DMS79 (cell line): ENCODE results near the gene ERC2.

ENCODE experiments used
- DNase-seq: peaks from one replicate; lab custom pipeline; 2025; lab: John Stamatoyannopoulos, UW

ERC2 gene

DNA sequence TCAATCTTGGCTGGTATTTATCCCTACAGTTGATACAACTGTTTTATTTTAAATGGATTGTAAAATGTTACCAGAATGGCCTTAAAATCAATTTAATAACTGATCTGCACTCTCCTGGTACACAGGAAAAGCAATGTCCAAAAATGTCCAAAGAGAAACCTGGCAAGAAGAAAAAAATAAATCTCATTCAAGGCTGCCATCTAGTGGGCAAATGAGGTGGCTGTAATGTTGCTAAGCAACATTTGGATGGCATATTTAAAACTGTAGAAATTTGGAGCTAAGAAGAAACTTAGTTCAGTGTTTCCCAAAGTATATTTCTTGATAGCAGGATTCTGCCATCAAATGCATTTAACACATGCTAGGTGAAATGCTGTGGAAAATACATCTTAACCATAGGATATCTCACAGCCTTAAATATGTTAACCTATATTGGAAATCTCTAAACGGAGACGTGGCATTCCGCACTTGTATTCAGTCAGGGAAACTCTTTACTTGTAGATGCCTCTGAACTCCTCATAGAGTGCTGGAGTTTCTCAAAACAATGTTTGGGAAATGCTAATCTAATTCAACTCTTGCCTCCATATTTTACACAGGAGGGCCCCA is 216.8 kb downstream of the ERC2 start:
- no peak for DNase-seq

DNA sequence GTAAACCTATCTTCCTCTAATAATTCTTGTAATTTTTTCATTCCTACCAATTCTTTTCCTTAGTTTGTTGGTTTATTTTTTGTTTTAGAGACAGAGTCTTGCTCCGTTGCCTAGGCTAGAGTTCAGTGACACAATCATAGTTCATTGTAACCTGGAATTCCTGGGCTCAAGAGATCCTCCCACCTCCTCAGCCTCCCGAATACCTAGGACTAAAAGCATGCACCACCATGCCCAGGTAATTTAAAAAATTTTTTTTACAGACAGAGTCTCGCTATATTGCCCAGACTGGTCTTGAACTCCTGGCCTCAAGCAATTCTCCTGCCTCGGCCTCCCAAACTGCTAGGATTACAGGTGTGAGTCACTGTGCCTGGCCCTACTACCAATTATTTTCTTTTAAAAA is 220.2 kb downstream of the ERC2 start:
- DNase-seq, result no peak

DNA sequence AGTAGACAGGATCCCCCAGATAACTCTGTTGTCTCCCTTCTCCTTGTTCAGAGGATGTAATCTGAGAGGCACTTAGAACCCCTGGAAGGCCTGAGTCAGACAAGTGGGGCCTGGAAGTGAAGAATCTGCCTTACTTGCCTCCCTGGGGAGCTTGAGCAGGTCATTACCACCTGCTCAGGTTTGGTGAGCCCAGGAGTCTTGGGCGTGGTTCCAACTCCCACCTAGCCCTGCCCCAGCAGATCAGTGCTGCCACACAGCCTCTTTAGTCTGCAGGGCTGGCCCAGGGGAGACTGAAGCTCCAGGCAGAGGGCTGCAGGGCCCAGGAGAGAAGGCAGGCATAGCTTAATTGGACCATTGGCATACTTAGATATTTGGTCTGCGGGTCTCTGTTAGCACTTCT is 230.0 kb downstream of the ERC2 start:
- peak; percentile 2 for DNase-seq

DNA sequence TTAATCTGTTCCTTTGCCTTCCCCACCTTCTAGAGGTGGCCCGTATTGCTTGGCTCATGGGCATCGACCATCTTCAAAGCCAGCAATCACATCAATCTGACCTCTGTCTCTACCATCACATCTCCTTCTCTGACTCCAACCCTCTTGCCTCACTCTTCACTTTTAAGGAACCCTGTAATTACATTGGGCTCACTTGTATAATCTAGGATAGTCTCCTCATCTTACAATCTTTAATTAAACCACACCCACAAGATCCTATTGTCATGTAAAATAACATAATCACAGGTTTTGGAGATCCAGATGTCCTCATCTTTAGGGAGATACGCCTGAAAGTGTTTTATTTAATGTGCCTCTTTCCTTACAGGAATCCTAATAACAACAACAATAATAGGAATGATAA is 234.5 kb downstream of the ERC2 start:
- no peak for DNase-seq

DNA sequence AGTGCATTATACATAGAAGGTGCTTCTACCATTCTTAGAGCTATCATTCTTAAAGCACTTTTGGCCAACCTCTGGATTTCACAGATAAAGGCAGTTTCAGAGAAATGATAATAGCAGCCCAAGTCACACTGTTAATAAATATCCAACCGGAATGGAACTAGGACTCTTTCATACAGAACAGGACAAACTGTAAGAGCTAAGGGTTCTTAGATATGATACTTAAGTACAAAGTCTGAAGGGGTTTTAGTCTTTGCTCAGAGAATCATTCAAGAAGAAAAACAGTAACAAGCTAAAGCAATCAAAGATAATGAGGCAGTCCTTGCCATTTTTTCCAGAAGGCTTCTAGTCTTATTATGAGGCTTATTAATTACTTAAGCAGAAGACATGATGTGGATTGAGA is 239.0 kb downstream of the ERC2 start:
- no peak for DNase-seq

DNA sequence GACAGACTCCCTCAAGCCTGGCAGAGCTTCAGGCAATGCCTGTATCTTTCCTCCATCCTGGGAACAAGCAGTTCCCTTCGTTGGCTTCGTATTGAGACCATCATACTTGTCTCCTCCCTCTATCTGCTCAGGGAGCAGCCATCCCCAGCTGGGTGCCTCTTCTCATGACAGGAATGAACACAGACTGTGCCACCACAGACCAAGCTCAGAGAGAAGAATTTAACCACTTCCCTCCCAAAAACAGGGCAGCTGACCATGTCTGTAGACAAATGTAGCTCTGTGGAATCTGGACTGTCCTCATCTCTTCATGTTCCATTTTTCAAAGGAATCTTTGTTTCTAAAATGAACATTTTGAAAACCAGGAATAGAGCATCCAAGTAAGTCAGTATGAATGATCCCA is 245.4 kb downstream of the ERC2 start:
- DNase-seq, result no peak

DNA sequence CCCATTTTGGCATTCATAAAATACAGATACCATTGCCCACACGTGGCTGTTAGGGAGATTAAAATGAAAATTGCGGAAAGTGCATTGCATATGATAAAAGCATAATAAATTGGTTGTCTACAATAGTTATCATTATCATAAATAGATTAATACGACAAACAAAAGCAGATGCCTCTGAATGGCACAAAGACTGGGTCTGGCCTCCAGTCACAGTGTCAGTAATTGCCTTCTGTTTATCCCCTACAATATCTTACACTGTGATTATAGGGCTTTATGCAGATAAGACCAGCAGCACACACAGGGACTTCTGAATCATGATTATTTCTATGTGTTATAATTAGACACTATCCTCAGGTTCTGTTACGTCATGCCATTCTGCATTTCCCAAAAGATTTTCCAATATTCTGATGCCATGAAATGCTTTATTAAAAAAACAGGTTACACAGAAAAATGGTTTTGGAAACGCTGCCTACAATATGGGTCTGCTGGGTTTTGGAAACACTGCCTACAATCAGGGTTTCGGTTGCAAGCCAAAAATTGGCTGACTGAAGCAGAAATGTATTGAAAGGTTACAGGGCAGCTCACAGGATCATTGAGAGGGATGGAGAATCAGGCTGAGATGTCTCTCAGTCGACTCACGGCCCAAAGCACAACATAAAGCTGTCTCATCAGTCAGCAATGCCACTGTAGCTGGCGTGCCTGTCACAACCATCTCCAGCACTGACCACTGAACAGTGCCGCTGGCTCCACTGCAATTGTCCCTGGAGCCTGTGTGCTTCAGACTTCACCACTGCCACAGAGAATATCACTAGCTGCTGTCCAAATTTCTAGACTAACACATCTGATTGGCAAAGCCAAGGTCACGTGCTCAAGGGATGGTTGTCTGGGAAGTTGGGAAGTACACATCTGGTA is 248.1 kb downstream of the ERC2 start:
- no peak for DNase-seq

DNA sequence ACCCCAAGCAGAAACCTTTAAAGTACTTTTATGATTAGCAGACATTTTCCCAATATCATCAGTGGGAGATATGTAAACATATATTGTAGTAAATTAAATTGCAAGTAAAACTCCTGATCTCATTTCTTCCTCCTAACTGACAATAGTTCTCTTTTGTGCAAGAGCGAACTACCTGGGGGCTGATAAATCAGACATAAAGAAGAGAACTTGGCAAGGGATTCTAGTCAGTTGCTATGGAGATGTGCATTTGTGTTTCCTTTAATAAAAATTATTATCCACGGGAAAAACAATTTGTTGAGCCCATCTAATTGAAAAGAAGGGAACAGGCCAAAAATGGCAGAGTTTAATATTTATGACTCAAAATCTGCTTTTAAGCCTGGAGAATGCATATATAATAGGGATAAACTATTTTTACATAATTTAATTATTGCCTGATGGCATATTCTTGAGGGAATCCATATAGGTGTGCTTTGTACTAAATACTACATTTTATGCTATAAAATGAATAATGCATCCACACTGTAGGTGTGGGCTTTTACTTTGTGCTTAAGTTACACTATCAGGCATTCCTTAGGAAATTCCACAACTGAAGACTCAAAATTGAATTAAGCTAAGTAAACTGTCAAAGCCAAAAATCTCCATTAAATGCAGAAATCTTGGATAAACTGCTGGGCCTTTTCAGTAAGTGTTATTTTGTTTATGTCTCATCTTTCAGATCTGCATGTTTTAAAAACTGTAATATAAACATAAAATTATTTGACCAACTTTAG is 258.1 kb downstream of the ERC2 start:
- DNase-seq, result no peak

DNA sequence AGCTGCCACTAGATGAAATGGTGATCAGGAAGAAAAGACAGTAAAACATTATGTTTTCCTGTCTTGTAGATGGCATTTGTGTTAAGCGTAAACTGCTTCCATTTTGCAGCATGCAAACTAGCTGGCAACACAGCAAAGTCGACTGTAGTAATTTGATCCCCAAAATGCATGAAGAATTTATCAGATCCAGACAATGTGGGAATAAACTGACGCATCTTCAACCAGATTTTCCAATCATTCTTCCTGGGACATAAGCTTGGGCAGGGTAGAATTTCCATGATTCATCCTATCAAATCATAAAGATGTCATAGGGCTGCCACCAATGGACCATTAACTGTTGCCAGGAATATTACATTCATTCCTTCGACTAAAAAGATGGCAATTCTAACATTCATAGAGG is 260.3 kb downstream of the ERC2 start:
- no peak for DNase-seq

DNA sequence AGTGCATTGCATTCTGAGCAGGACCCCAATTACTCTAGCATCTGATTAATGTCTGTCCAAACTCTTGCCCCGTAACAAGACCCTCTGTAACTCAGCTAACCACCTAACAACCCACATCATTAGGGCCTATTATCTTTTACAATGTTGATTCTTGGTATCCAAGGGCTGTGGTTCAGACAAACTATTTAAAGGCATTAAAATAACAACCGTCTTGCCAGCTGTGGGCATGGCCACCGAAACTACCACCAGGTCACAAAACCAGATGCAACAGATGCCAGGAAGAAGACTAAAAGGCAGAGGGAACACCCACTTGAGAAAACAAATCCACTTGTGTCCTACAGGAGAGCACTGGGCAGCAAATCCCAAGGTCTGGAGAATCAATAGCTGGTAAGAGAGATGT is 262.9 kb downstream of the ERC2 start:
- no peak for DNase-seq

DNA sequence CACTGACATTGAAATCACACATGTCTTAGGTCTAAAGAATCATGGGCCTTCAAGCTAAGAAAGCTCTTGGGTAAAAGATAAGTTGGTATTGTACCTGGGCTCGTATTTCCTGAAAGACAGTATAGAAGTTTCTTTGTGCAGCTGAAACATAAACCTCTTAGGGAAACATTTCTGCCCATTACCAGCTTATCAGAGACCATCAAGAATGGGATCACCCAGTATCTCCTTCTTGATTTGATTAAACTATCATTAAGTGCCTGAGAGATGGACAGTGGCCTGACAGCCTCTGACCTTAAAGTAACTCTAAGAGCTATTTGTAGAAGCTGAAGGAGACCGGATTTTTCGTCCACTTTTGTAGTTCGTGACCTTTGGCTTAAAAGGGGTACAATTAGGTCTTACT is 265.3 kb downstream of the ERC2 start:
- DNase-seq, result no peak

DNA sequence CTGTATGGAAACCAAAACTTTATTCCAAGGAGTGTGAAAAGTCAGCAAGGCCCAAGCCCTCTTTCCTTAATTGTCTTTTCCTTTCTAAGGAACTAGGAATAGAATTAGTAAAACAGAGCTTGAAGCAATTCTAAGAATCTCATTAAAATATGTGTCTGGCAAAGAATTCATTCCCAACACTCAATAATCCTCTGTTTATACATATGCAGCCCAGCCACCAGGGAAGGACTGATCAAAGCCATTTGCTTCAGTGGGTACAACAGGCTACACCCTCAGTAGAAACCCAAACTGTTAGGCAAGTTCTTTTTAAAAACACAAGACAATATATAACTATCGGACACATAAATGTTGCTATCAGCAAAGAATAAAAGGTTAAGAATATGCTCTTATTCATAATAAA is 266.9 kb downstream of the ERC2 start:
- no peak for DNase-seq

DNA sequence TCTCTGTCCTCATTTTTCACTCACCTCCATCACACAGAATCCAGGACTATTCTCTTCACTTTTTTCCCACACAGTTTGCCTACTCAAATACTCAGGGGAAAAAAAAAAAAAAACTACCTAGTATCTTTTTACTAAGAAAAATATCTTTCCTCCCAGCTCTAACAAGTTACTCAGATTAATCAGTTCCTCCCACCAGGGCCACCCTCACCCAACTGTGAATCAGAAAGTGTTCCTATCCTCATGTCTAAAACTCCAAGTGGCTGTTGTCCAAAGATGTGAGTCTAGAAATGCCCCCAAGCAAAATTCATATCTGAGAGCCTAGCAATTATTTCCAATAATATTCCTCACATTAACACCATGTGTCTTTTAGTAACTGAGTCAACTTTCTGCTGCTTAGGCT is 268.0 kb downstream of the ERC2 start:
- DNase-seq, result no peak

DNA sequence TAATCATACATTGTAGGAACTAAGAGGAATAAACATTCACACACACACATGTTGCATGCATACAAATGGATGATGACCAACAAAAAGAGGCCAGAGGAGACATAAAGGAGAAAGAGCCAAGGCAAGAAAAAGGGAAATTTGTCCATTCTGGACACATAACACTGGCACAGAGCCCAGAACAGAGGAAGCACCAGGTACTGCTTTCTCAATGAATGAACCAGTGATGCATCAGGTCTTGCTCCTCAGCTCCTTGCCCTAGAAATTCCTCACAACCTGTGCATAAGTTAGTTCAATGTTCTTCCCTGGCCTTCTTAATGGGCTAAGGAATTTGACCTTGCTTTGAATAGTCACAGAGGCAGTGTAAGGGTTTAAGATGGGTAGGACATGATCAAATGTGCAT is 270.3 kb downstream of the ERC2 start:
- DNase-seq, result no peak

DNA sequence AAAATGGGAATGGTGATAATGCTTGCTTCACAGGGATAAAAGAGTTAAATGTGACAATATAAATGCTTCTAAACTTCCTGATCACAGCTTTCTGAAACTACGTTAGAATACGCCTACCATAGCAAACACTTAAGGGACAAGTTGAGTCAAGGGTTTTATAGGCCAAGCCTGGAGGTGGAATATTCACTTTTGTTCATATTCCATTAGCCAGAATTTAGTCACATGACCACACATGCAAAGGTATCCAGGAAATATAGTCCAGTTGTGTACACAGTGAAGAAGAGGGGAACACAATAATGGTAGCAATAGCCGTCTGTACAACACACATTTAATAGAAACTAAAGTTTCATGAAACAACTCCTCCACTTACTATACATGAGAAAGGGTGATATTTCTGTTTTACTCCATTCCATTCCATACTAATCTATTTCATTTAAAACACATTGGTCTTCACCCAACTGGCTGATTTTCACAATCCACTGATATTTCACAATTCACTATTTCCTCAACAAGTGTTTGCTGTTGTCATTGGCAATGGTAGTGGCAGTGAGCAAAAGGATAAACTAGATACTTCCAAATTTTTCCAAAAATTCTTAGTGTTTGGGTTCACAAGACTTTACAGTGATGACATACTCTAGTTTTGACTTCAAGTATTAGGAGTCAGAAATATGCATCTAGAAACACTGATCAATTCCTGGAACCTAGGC is 270.9 kb downstream of the ERC2 start:
- no peak for DNase-seq

DNA sequence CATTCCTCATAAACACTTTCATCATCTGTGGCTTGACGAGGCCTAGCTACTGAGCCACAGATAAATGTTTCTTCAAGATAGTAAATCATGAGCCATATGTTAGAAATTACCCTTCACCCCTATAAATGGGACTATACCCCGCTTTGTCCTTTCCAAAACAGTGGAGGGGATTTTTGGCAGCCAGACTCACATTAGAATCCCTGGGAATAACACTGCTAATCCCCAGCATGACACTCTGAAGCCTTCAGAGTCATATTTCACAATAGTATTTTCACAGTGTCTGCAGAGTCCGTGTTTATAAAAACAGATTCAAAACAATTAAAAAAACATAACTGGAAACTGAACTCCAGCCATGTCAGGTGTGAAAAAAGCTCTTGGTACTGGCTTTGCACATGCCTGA is 271.6 kb downstream of the ERC2 start:
- no peak for DNase-seq

DNA sequence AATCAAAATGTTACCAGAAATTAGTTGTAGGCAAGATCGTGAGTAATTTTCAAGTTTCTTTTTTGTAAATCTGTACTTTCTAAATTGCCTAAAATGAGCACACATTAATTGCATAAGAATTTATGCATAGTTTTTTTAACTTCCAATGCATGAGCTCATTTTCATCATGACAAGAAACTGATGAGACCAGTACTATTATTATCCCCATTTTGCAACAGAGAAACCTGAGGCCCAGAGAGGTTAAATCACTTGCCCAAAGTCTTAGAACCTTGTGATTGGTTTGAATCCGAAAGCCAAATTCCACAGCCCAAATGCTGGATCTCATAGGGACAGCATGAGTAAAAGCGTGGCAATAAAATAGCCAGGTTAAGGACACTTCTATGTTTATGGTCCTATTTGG is 274.7 kb downstream of the ERC2 start:
- DNase-seq, result no peak

DNA sequence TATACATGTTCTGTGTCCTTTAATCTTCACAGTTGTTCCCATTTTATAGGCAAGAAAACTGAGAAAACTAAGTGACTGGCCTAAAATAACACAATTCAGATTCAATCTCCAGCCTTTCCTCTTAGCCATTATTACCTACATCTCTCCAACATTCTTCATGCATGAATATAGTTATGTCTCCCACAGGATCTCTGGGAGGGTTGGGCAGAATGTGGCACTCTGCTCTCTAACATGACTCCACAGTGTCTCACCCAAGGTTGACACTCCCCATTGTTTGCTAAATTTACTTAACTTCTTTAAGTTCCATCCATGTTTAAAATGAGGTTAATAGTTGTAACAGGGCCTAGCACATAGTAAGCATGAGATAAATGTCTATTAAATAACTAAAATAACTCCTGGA is 276.3 kb downstream of the ERC2 start:
- DNase-seq, result no peak

DNA sequence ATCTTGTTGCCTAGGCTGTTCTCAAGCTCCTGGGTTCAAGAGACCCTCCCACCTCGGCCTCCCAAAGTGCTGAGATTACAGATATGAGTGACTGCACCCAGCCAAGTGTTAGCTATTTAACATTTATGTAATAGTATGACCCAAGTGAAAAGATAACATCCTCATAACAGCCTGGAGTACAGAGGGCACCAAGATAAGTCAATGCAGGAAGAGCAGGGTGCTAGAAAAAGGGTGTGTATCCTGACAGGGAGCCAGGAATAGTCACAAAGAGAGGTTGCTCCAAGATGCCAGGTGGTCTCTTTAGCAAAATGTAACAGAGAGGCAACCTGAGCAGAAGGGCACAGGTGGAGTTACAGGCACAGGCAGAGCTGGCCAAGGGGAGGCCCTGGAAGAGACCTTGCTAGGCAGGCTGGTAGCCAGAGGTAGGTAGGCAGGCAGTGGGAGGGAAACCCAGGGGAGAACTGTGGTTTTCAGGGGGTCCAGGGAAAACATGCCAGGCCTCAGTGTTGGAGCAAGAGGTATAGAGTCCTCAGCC is 277.4 kb downstream of the ERC2 start:
- DNase-seq, result no peak

DNA sequence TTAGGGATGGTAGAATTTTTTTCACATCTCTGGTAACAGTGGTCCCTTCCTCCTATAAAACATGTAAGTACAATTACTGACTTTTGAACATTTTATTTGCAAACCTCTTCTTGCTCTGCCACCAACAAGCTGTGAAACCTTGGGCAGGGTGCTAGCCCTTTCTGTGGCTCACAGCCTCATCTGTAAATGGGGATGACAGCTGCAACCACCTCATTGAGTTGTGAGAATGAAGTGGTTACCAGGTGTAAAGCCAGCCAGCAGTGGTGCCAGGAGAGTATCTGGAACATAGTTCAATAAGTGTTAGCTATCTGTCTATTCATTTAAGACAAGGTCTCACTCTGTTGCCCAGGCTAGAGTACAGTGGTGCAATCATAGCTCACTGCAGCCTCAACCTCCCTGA is 278.1 kb downstream of the ERC2 start:
- DNase-seq, result no peak

DNA sequence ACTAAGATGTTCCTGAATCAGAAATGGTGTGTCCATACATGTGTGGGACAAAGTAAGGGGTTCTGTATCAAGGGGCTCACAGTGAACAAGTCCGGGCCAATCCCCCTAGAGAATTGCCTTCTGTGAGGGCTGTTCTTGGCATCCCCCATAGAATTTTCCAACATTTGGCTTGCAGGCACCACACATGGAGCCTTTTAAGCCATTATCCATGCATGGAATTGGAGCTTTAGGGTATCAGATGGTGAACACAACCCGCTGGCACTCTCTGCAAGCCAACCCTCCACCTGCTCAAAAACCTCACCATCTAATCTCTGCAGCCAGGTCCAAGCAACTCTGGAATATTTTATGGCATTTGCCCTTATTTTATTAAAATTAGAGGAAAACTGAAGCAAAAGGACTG is 278.7 kb downstream of the ERC2 start:
- DNase-seq, result no peak

DNA sequence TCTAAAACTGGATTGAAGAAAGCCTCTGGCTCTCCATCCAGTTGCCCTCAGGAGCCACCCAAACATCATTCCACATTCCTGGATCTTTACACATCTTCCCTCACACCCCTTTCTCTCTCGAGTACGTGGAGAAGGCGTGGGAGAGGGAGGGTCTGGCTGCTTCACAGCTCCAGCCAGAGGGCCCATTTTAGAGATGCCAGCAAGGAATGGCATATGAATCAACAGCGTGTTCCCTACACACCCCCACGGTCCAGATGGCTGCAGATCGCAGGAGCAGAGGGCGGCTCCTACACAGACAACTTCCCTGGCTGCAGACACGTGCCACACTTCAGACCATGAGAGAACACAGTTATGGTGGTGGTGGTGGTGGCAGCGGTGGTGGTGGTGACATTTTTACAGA is 280.1 kb downstream of the ERC2 start:
- DNase-seq, result no peak
